Activated naive CD4-positive, alpha-beta T cell treated with anti-CD3 and anti-CD28 coated beads for 36 hours (primary cell): ENCODE data around the gene DTX4. TPM values are rescaled to one million over a fixed set of nuclear protein-coding genes. Genes with fewer than 3 reads are reported as not detected.
A peak's percentile ranks its signal among the peaks of the same experiment; 100 is the strongest.

Experiments
- CTCF ChIA-PET: fragments of 350-600 bp; sonication (Branson Sonifier 250); formaldehyde crosslinking; loops from one replicate; lab custom pipeline; 2021; ENCODE audit warnings: antibody characterized with exemption; lab: Charles Lee
- DNase-seq: peaks from one replicate; pipeline ENCODE4 v3.0.0-alpha.2; 2020
- H3K27ac Mint-ChIP-seq: one replicate; pipeline ENCODE4 v1.8.0; 2021; ENCODE audit warnings: mild to moderate bottlenecking, mixed read lengths
- H3K27me3 Mint-ChIP-seq: one replicate; pipeline ENCODE4 v1.8.0; 2021; ENCODE audit warnings: low read depth, mixed read lengths
- H3K36me3 Mint-ChIP-seq: one replicate; pipeline ENCODE4 v1.8.0; 2021; ENCODE audit warnings: low read depth, mixed read lengths
- H3K4me1 Mint-ChIP-seq: one replicate; pipeline ENCODE4 v1.8.0; 2021; ENCODE audit warnings: low read depth, mixed read lengths
- H3K4me3 Mint-ChIP-seq: one replicate; pipeline ENCODE4 v1.8.0; 2021; ENCODE audit warnings: mild to moderate bottlenecking, moderate library complexity, mixed read lengths
- H3K9me3 Mint-ChIP-seq: one replicate; pipeline ENCODE4 v1.8.0; 2021; ENCODE audit warnings: mixed read lengths
- intact Hi-C: fragments of 100-400 bp; cut with micrococcal nuclease; formaldehyde crosslinking; loops from one replicate; pipeline ENCODE4 v1.15.1; 2023
- total RNA-seq, 2 experiments: library from RNA; stranded (reverse); gene quantifications; one replicate each; pipeline ENCODE4 v1.2.3, GENCODE V29; 2021

DTX4 gene
- total RNA-seq, 2 experiments from 2014 or later, result 0.07 to 0.14 TPM

GRCh38 chr11:59183771-59184170 is 11.8 kb downstream of the DTX4 start:
- Mint-ChIP-seq H3K9me3 (peaks cover 6% of the 10 kb centered on the region), H3K27ac (no peak overlapping the region), H3K4me3 (no peak overlapping the region), H3K27me3 (no peaks in the 10 kb centered on the region), H3K36me3 (no peaks in the 10 kb centered on the region), H3K4me1 (no peaks in the 10 kb centered on the region)
- intact Hi-C loops, result no loop called here
- no peak for DNase-seq
- CTCF ChIA-PET, result interaction anchor here (0.7 to 2.4 kb wide), 4 partner anchors 12 to 33 kb away, joined by 3 to 9 read pairs (median 4); partner anchors contain the start of genes DTX4 and MPEG1

DNA sequence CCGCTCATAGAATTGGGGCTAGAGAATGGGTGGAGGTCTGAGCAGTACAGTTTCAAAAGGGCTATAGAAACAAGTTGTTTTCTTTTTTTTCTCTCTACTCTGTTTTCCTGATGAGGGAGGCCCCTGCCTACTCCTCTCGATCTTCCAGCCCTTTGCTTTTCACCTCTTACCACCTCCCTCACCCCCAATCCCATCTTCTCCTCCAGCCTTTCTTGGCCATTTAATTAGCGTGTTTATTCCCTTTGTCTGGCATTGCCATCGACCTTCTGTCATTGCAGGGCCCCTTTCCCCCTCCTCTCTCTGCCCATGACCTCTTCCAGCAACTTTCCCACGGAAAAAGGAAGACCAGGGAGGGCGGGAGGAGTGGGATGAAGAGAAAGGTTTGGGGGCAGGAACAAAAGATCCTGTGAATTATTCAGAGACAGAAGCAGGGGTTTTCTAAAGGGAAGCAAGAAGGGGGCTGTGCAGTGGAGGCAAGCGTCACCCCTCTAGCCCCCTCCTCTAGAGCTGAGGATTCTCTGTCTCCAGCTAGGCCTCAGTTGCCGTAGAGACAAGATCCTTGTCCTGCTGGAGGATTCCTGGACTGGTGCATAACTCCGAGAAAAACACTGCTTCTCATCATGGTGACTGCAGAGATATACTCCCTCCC is 12.9 kb downstream of the DTX4 start:
- intact Hi-C loops, result no loop called here
- no peaks in the 10 kb centered on the region for H3K9me3 Mint-ChIP-seq
- DNase-seq, result no peak
- CTCF ChIA-PET, result interaction anchor here (1.1 to 3.1 kb wide), 7 partner anchors 9 to 90 kb away, joined by 3 to 47 read pairs (median 9); partner anchors contain the start of genes DTX4 and MPEG1
- H3K27ac Mint-ChIP-seq, result no peak overlapping the region
- no peaks in the 10 kb centered on the region for H3K36me3 Mint-ChIP-seq
- H3K27me3 Mint-ChIP-seq, result no peaks in the 10 kb centered on the region
- H3K4me1 Mint-ChIP-seq, result no peaks in the 10 kb centered on the region
- no peak overlapping the region for H3K4me3 Mint-ChIP-seq

DNA sequence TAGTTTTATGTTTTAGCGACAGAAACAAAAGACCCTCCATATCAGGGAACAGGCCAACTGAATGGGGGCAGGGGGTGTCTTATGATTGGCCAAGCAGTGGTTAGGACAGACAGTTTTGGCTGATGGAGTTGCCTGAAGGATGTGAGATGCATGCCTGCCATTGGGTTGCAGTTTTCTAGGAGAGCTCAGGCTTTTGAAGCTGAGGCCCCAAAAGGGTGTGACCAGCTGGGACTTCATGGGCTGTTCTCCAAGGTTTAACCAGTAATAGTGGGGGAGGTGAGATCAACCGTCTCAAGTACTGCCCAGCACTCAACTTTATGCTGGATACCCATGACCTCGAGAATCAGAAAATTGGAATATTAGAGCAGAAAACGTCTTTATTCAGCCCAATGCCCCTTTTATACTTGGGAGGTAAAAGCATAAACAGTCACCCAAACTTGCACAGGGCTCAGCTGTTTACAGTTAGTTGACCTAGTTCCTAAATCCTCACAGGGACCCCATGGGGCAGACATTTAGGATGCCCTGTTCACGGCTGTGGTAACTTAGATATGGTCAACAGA is 13.5 kb downstream of the DTX4 start:
- CTCF ChIA-PET, result interaction anchor here (0.7 to 3.1 kb wide), 11 partner anchors 9 to 243 kb away, joined by 3 to 47 read pairs (median 9); partner anchors contain the start of gene DTX4

GRCh38 chr11:59186130-59186594 is 14.2 kb downstream of the DTX4 start:
- peak; percentile 60 for DNase-seq

More for the DNA sequence above, 13.5 kb downstream of the DTX4 start:
- DNase-seq, result no peak
- Mint-ChIP-seq H3K36me3 (no peaks in the 10 kb centered on the region), H3K4me1 (no peaks in the 10 kb centered on the region), H3K27ac (no peak overlapping the region), H3K9me3 (no peaks in the 10 kb centered on the region), H3K27me3 (no peaks in the 10 kb centered on the region), H3K4me3 (no peak overlapping the region)
- intact Hi-C loops, result no loop called here

DNA sequence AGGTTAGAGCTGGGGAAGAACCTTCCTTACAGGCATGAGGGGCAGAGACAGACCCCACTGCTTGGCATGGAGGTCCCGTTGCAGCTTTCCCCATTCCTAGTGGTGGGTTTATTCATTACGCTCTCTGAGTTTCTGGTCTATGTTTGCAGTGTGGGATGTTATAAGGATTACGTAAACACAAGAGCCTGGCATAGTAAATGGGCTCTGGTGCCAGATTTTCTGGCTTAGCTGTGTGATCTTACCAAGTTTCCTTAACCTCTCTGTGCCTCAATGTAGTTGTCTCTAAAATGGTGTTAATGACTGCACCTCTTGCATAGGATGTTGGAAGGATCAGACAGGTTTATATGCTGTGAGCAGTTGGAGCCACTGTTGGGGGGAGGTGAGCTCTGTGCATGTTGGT is 15.1 kb downstream of the DTX4 start:
- Mint-ChIP-seq H3K9me3 (no peaks in the 10 kb centered on the region), H3K27ac (no peak overlapping the region), H3K27me3 (no peaks in the 10 kb centered on the region), H3K4me3 (no peak overlapping the region), H3K36me3 (no peaks in the 10 kb centered on the region), H3K4me1 (no peaks in the 10 kb centered on the region)
- DNase-seq, result no peak
- intact Hi-C loops, result no loop called here
- CTCF ChIA-PET, result interaction anchor here (0.9 to 3.1 kb wide), 14 partner anchors 11 to 363 kb away, joined by 3 to 47 read pairs (median 4); partner anchors contain the start of gene DTX4

More at GRCh38 chr11:59186130-59186594, 14.2 kb downstream of the DTX4 start:
- H3K27ac Mint-ChIP-seq, result no peak overlapping the region
- CTCF ChIA-PET, result interaction anchor here (0.7 to 3.1 kb wide), 22 partner anchors 8 to 364 kb away, joined by 3 to 47 read pairs (median 4); partner anchors contain the start of genes DTX4 and FAM111B
- intact Hi-C loops, result loop anchor here (1.0 kb wide), 1 partner anchor 15 kb away; no protein-coding TSS in a partner anchor
- H3K4me1 Mint-ChIP-seq, result no peaks in the 10 kb centered on the region
- H3K4me3 Mint-ChIP-seq, result no peak overlapping the region
- H3K27me3 Mint-ChIP-seq, result no peaks in the 10 kb centered on the region
- no peaks in the 10 kb centered on the region for H3K36me3 Mint-ChIP-seq
- no peaks in the 10 kb centered on the region for H3K9me3 Mint-ChIP-seq

DNA sequence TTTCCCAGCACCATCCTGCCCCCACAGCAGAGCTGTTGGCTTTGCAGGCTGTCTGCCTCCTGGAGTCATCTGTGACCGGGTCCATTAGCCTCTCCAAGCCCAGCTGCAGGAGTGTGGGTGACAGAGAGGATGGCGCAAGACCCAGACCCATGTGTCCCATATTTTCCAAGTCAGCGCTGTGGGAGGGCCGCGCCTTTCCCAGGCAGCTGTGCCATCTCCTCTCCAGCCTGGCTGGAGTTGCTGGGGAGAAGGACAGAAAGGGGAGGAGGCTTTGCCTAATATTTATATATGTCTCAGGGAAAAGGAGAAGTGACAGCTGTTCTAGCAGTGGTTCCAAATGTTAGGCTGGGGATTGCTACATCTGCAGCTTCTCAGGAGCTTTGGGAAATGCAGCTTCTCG is 15.7 kb downstream of the DTX4 start:
- no peaks in the 10 kb centered on the region for H3K27me3 Mint-ChIP-seq
- intact Hi-C loops, result no loop called here
- no peak overlapping the region for H3K27ac Mint-ChIP-seq
- CTCF ChIA-PET, result interaction anchor here (1.0 to 3.1 kb wide), 8 partner anchors 11 to 243 kb away, joined by 3 to 47 read pairs (median 10); partner anchors contain the start of gene DTX4
- no peaks in the 10 kb centered on the region for H3K4me1 Mint-ChIP-seq
- H3K9me3 Mint-ChIP-seq, result no peaks in the 10 kb centered on the region
- no peak overlapping the region for H3K4me3 Mint-ChIP-seq
- no peak for DNase-seq
- no peaks in the 10 kb centered on the region for H3K36me3 Mint-ChIP-seq

DNA sequence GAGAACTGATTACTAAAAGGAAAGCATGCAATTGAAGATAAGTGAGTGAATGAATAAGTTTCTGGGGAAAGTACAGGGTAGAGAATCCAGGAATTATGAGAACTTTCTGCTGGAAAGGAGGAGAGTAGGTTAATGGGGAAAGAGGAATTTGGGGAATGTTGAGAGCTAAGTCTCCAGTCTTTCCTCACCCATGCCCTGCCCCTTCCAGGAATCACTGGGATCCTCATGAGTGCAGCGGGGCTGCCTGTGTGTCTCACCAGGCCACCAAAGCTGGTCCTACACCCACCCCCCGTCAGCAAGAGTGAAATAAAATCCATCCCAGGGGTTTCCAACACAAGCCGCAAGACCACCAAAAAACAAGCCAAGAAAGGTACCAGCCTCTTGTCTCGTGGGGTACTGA is 17.0 kb downstream of the DTX4 start:
- H3K4me3 Mint-ChIP-seq, result no peak overlapping the region
- H3K9me3 Mint-ChIP-seq, result no peaks in the 10 kb centered on the region
- no peak overlapping the region for H3K27ac Mint-ChIP-seq
- CTCF ChIA-PET, result interaction anchor here (1.6 to 1.8 kb wide), 3 partner anchors 10 to 31 kb away, joined by 4 to 7 read pairs (median 4); no protein-coding TSS in a partner anchor
- H3K27me3 Mint-ChIP-seq, result no peaks in the 10 kb centered on the region
- DNase-seq, result no peak
- H3K36me3 Mint-ChIP-seq, result no peaks in the 10 kb centered on the region
- H3K4me1 Mint-ChIP-seq, result no peaks in the 10 kb centered on the region
- intact Hi-C loops, result no loop called here

DNA sequence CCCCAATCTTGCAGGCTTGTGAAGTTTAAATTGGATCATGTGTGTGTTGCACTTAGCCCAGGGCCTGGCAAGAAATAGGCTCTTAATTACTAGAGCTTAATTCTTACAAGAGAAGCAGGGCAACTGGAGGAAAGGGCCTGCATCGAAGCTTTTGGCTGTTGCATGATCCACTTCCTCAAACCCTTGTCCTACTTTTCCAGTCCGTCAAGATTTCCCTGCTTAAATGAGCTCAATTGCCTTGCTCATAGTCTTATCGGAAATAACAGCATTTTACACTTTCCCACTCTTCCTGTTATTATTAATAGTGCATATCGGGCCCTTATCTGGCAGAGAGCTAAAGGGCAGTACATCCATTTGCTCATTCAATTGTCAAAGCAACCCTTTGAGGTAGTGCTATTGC is 18.1 kb downstream of the DTX4 start:
- no peak overlapping the region for H3K4me3 Mint-ChIP-seq
- no peak for DNase-seq
- H3K36me3 Mint-ChIP-seq, result no peaks in the 10 kb centered on the region
- intact Hi-C loops, result no loop called here
- H3K9me3 Mint-ChIP-seq, result no peaks in the 10 kb centered on the region
- H3K27ac Mint-ChIP-seq, result no peak overlapping the region
- no peaks in the 10 kb centered on the region for H3K27me3 Mint-ChIP-seq
- CTCF ChIA-PET, result interaction anchor here (1.6 to 1.8 kb wide), 3 partner anchors 9 to 32 kb away, joined by 4 to 7 read pairs (median 4); no protein-coding TSS in a partner anchor
- H3K4me1 Mint-ChIP-seq, result no peaks in the 10 kb centered on the region

- H3K36me3 Mint-ChIP-seq, result no peaks in the 10 kb centered on the region
- CTCF ChIA-PET, result interaction anchor here (1.3 to 2.1 kb wide), 2 partner anchors 11 to 12 kb away, joined by 5 read pairs; no protein-coding TSS in a partner anchor
- no peaks in the 10 kb centered on the region for H3K9me3 Mint-ChIP-seq
- DNase-seq, result no peak
- no peaks in the 10 kb centered on the region for H3K27me3 Mint-ChIP-seq
- no peaks in the 10 kb centered on the region for H3K4me1 Mint-ChIP-seq
- no peak overlapping the region for H3K4me3 Mint-ChIP-seq
- no peak overlapping the region for H3K27ac Mint-ChIP-seq
- intact Hi-C loops, result no loop called here
These were observed 19.2 kb downstream of the DTX4 start for GRCh38 chr11:59191095-59191494.

DNA sequence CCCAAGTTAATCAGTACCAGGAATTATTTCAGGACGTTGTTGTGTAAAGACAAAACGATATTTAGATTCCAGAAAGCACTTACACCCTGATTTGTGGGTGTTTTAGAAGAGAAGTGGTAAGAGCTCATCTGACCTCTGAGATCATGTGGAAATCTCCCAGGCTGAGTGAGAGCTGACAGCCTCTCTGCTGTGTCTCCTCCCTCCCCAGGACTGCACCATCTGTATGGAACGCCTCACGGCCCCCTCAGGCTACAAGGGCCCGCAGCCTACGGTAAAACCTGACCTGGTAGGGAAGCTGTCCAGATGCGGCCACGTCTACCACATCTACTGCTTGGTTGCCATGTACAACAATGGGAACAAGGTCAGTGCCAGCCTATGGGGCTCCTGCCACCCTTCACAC is 20.0 kb downstream of the DTX4 start:
- Mint-ChIP-seq H3K36me3 (no peaks in the 10 kb centered on the region), H3K9me3 (no peaks in the 10 kb centered on the region), H3K4me1 (no peaks in the 10 kb centered on the region), H3K4me3 (no peak overlapping the region), H3K27ac (no peak overlapping the region), H3K27me3 (no peaks in the 10 kb centered on the region)
- intact Hi-C loops, result no loop called here
- DNase-seq, result no peak
- CTCF ChIA-PET, result interaction anchor here (0.9 to 2.1 kb wide), 5 partner anchors 11 to 56 kb away, joined by 3 to 6 read pairs (median 5); no protein-coding TSS in a partner anchor

GRCh38 chr11:59192446-59193020 is 20.6 kb downstream of the DTX4 start:
- intact Hi-C loops, result no loop called here
- peaks cover 4% of the 10 kb centered on the region for H3K36me3 Mint-ChIP-seq
- H3K4me1 Mint-ChIP-seq, result no peaks in the 10 kb centered on the region
- no peak overlapping the region for H3K27ac Mint-ChIP-seq
- peaks cover 4% of the 10 kb centered on the region for H3K9me3 Mint-ChIP-seq
- DNase-seq, result no peak
- no peak overlapping the region for H3K4me3 Mint-ChIP-seq
- CTCF ChIA-PET, result interaction anchor here (0.9 to 2.7 kb wide), 7 partner anchors 10 to 57 kb away, joined by 3 to 11 read pairs (median 5); partner anchors contain the start of gene DTX4
- H3K27me3 Mint-ChIP-seq, result peaks cover 5% of the 10 kb centered on the region
